GM12801 (cell line): ENCODE measurements around the gene GP1BB.

Experiments
- TF ChIP-seq, protein P1 (sequence below): IDR thresholded peaks from one replicate; pipeline ENCODE4 v1.5.1; 2011; ENCODE audit warnings: control low read depth; ENCODE audit not compliant: insufficient read length; ENCODE audit errors: extremely low read depth

The GP1BB gene

GRCh38 chr22:19689408-19689807 is 33.9 kb upstream of the GP1BB start:
- TF ChIP-seq, protein P1, sequence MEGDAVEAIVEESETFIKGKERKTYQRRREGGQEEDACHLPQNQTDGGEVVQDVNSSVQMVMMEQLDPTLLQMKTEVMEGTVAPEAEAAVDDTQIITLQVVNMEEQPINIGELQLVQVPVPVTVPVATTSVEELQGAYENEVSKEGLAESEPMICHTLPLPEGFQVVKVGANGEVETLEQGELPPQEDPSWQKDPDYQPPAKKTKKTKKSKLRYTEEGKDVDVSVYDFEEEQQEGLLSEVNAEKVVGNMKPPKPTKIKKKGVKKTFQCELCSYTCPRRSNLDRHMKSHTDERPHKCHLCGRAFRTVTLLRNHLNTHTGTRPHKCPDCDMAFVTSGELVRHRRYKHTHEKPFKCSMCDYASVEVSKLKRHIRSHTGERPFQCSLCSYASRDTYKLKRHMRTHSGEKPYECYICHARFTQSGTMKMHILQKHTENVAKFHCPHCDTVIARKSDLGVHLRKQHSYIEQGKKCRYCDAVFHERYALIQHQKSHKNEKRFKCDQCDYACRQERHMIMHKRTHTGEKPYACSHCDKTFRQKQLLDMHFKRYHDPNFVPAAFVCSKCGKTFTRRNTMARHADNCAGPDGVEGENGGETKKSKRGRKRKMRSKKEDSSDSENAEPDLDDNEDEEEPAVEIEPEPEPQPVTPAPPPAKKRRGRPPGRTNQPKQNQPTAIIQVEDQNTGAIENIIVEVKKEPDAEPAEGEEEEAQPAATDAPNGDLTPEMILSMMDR: no peak

GRCh38 chr22:19691007-19691720 is 32.2 kb upstream of the GP1BB start:
- TF ChIP-seq, protein P1: no peak

GRCh38 chr22:19691721-19692341 is 31.5 kb upstream of the GP1BB start:
- TF ChIP-seq, protein P1: no peak

GRCh38 chr22:19693581-19693980 is 29.8 kb upstream of the GP1BB start:
- TF ChIP-seq, protein P1: no peak

DNA sequence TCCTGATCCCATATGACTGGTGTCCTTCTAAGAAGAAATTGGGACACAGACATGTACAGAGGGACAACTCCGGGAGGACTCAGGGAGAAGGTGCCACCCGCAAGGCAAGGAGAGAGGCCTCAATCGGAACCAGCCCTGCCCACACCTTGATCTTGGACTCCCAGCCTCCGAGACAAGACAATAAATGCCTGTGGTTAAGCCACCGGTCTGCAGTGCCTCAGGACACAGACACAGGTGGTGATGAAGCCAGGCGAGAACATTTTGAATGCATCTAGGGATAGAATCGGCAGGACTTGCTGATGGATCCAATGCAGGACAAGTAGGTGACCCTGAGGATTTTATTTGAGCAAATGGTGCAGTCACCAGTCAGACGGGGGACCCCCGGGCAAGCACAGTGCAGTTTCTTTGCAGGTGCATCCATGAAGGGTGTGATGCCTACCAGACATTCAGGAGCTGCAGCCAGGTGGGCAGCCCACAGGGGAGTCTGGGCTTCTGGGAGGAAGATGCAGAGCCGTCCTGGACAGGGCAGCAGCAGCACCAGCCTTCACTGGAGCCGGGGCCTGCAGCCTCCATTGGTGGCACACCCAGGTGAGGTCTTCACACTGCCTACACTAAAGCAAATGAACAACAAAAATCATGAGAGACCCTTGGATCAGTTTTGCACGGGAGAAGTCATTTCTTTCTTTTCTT is 29.2 kb upstream of the GP1BB start:
- TF ChIP-seq, protein P1: no peak

- TF ChIP-seq, protein P1: no peak
These were observed 28.6 kb upstream of the GP1BB start for GRCh38 chr22:19694696-19695095.

DNA sequence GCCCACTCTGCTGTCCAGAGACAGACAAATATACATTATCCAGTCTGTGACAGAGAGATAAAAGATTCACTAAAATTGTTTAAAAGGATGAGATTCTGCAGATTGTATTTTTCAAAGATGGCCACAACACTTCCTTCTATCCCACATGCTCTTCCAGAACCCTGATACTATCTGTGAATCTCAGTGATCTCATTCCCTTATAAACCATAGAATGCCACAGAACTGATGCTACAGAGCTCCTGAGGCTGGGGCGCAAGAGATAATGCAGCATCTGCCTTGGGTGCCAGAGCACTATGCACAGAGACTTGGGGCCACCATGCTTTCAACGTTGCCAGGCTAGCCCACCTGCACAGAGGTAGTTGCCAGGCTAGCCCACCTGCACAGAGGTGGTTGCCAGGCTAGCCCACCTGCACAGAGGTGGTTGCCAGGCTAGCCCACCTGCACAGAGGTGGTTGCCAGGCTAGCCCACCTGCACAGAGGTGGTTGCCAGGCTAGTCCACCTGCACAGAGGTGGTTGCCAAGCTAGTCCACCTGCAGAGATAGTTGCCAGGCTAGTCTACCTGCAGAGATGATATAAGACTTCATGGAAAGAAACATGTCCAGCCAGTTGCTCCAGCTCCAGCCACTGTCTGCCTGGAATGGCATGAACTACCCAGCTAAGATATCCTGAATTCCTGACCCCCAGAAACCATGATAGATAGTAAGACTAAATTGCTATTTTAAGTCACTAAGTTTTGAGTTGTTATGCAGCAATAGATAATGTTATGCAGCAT is 26.6 kb upstream of the GP1BB start:
- TF ChIP-seq, protein P1: no peak
